HG03342 (cell line): Measurements from ENCODE around the gene ST6GAL1.
"Not testable (repeated sequence)": the region's sequence is repeated elsewhere in the genome, so short reads cannot be mapped to it uniquely, and the experiment has no call there.

Source experiments
- ATAC-seq: cut with Tn5 transposase; IDR thresholded peaks from one replicate; pipeline ENCODE4 v1.9.1; 2021; ENCODE audit warnings: mild to moderate bottlenecking, moderate library complexity; ENCODE audit not compliant: unreplicated experiment

The ST6GAL1 gene

GRCh38 chr3:187017511-187018230 lies 87.3 kb downstream of the ST6GAL1 start:
- ATAC-seq: no peak

GRCh38 chr3:187019542-187020072 lies 89.3 kb downstream of the ST6GAL1 start:
- ATAC-seq: no peak

GRCh38 chr3:187020376-187020775 lies 90.0 kb downstream of the ST6GAL1 start:
- no peak for ATAC-seq

GRCh38 chr3:187021748-187022402 lies 91.5 kb downstream of the ST6GAL1 start:
- ATAC-seq: peak; percentile 36

GRCh38 chr3:187022403-187023029 lies 92.2 kb downstream of the ST6GAL1 start:
- ATAC-seq: no peak

- not testable (repeated sequence) for ATAC-seq
Measured at GRCh38 chr3:187023340-187023739, 93.0 kb downstream of the ST6GAL1 start.

GRCh38 chr3:187024536-187025226 lies 94.4 kb downstream of the ST6GAL1 start:
- no peak for ATAC-seq

GRCh38 chr3:187025254-187025655 lies 94.9 kb downstream of the ST6GAL1 start:
- peak; percentile 29 for ATAC-seq

- peak; percentile 29 for ATAC-seq
Measured at GRCh38 chr3:187025656-187026316, 95.5 kb downstream of the ST6GAL1 start.

GRCh38 chr3:187026317-187026670 lies 96.0 kb downstream of the ST6GAL1 start:
- no peak for ATAC-seq

- ATAC-seq: no peak
Measured at GRCh38 chr3:187027531-187028278, 97.4 kb downstream of the ST6GAL1 start.

GRCh38 chr3:187031934-187032333 lies 101.6 kb downstream of the ST6GAL1 start:
- no peak for ATAC-seq

- no peak for ATAC-seq
Measured at GRCh38 chr3:187036394-187036793, 106.1 kb downstream of the ST6GAL1 start.

- ATAC-seq: no peak
Measured at GRCh38 chr3:187039100-187039722, 108.9 kb downstream of the ST6GAL1 start.

GRCh38 chr3:187039723-187040414 lies 109.5 kb downstream of the ST6GAL1 start:
- no peak for ATAC-seq

- ATAC-seq: no peak
Measured at GRCh38 chr3:187040516-187041361, 110.4 kb downstream of the ST6GAL1 start.

- ATAC-seq: peak; percentile 47
Measured at GRCh38 chr3:187041362-187042307, 111.3 kb downstream of the ST6GAL1 start.
